ENCODE data around the gene PCBP3.

DNA sequence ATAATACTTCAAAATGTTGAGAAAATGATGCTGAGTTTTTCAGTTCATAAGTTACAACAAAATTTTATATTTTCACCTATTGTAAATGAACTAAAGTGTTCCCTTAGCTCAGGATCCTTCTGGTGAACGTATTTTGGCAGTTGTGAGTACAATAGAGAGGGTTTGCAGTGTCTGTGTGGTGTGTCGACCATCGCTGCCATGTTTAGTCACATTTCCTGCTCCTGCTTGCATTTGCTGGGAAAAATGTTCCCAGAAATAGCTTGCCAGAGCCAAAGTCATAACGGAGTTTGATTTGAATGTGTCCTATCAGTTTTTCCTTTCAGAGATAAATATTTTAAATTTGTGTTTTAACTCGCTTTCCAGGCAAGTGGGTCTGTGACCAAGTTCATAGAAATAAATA, 220.9 kb downstream of the PCBP3 start:
- no peak for TF ChIP-seq EZH2 (optimal IDR thresholded peaks at IDR 0.05; ENCODE audit: low read depth, low read length)
- TF ChIP-seq, protein P1, sequence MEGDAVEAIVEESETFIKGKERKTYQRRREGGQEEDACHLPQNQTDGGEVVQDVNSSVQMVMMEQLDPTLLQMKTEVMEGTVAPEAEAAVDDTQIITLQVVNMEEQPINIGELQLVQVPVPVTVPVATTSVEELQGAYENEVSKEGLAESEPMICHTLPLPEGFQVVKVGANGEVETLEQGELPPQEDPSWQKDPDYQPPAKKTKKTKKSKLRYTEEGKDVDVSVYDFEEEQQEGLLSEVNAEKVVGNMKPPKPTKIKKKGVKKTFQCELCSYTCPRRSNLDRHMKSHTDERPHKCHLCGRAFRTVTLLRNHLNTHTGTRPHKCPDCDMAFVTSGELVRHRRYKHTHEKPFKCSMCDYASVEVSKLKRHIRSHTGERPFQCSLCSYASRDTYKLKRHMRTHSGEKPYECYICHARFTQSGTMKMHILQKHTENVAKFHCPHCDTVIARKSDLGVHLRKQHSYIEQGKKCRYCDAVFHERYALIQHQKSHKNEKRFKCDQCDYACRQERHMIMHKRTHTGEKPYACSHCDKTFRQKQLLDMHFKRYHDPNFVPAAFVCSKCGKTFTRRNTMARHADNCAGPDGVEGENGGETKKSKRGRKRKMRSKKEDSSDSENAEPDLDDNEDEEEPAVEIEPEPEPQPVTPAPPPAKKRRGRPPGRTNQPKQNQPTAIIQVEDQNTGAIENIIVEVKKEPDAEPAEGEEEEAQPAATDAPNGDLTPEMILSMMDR (IDR thresholded peaks at IDR 0.05; ENCODE audit: low read length): no peak

Data from MM.1S (cell line).